HL-60 (cell line): ENCODE data around the gene LAMP1.

Experiments used
- DNase-seq, 2 experiments: peaks; one replicate each; pipeline ENCODE4 v3.0.0-alpha.2; 2010 to 2020; ENCODE audit warnings: low read depth in 1 of 2, low spot score in 1 of 2
- H3K27ac ChIP-seq: fragments of 250-450 bp; sonication (Bioruptor Pico); replicated peaks from 2 replicates; pipeline ENCODE4 v1.5.1; 2020; ENCODE audit warnings: mild to moderate bottlenecking, moderate library complexity
- H3K27me3 ChIP-seq: fragments of 250-450 bp; sonication (Bioruptor Pico); 2 replicates; pipeline ENCODE4 v1.5.1; 2021; ENCODE audit warnings: mild to moderate bottlenecking, moderate library complexity; ENCODE audit not compliant: insufficient read depth, poor library complexity, severe bottlenecking
- H3K4me3 ChIP-seq: replicated peaks from 2 replicates; pipeline ENCODE4 v1.5.1; 2011; ENCODE audit warnings: mild to moderate bottlenecking, control low read depth, low read length; ENCODE audit not compliant: insufficient read depth
- CTCF ChIP-seq: IDR thresholded peaks from one replicate; pipeline ENCODE4 v1.5.1; 2011; ENCODE audit warnings: low read length, control low read depth, inconsistent platforms; ENCODE audit not compliant: insufficient read depth
- GABPA ChIP-seq: IDR thresholded peaks from 2 replicates; pipeline ENCODE4 v1.6.1; 2012; ENCODE audit warnings: low read depth
- POLR2AphosphoS5 ChIP-seq: IDR thresholded peaks from 2 replicates; pipeline ENCODE4 v1.6.1; 2012; ENCODE audit warnings: low read depth
- REST ChIP-seq: IDR thresholded peaks from 2 replicates; pipeline ENCODE4 v1.6.1; 2012; ENCODE audit warnings: low read depth; ENCODE audit not compliant: insufficient replicate concordance
- SPI1 ChIP-seq: IDR thresholded peaks from 2 replicates; pipeline ENCODE4 v1.6.1; 2012; ENCODE audit warnings: low read depth, mild to moderate bottlenecking, borderline replicate concordance

LAMP1 gene

GRCh38 chr13:113329656-113330312, 32.7 kb downstream of the LAMP1 start:
- Histone ChIP-seq H3K4me3 (no peak overlapping the region), H3K27me3 (peaks cover 20% of the 10 kb centered on the region), H3K27ac (no peak overlapping the region)
- DNase-seq = no peak
- TF ChIP-seq SPI1 (no peak), GABPA (no peak), CTCF (no peak), REST (no peak), POLR2AphosphoS5 (no peak)

GRCh38 chr13:113332615-113333014, 35.6 kb downstream of the LAMP1 start:
- H3K27me3 ChIP-seq = peaks cover 15% of the 10 kb centered on the region
- no peak overlapping the region for H3K4me3 ChIP-seq
- no peak overlapping the region for H3K27ac ChIP-seq
- DNase-seq = no peak
- no peak for TF ChIP-seq REST
- no peak for TF ChIP-seq GABPA
- no peak for TF ChIP-seq POLR2AphosphoS5
- TF ChIP-seq CTCF = no peak
- TF ChIP-seq SPI1 = no peak

GRCh38 chr13:113333076-113333475, 36.0 kb downstream of the LAMP1 start:
- no peak for DNase-seq
- no peak for TF ChIP-seq CTCF
- TF ChIP-seq POLR2AphosphoS5 = no peak
- TF ChIP-seq SPI1 = no peak
- TF ChIP-seq GABPA = no peak
- no peak for TF ChIP-seq REST
- Histone ChIP-seq H3K27ac (no peak overlapping the region), H3K4me3 (no peak overlapping the region), H3K27me3 (peaks cover 10% of the 10 kb centered on the region)
